Karpas-422 (cell line): ENCODE measurements around the gene SSR2. TPM values are rescaled to one million over a fixed set of nuclear protein-coding genes. Genes with fewer than 3 reads are reported as not detected.
A peak's percentile ranks its signal among the peaks of the same experiment; 100 is the strongest.

Experiments
- DNase-seq: peaks from one replicate; pipeline ENCODE4 v3.0.0-alpha.2; 2015
- H2AFZ ChIP-seq: fragments of 200-600 bp; sonication (generic); 2 replicates; pipeline ENCODE4 v1.6.1; 2014; ENCODE audit warnings: antibody characterized with exemption, low read length, mixed read lengths
- H3K27ac ChIP-seq: fragments of 200-600 bp; sonication (generic); 2 replicates; pipeline ENCODE4 v1.5.1; 2014; ENCODE audit warnings: mild to moderate bottlenecking, low read length, moderate library complexity
- H3K27me3 ChIP-seq: fragments of 200-600 bp; sonication (generic); 2 replicates; pipeline ENCODE4 v1.6.1; 2014; ENCODE audit warnings: low read length, mixed read lengths
- H3K36me3 ChIP-seq: fragments of 200-600 bp; sonication (generic); 2 replicates; pipeline ENCODE4 v1.6.1; 2014; ENCODE audit warnings: low read length, mixed read lengths; ENCODE audit not compliant: insufficient read depth
- H3K4me1 ChIP-seq: fragments of 200-600 bp; sonication (generic); 2 replicates; pipeline ENCODE4 v1.6.1; 2014; ENCODE audit warnings: mild to moderate bottlenecking, low read length, mixed read lengths
- H3K4me2 ChIP-seq: fragments of 200-600 bp; sonication (generic); 2 replicates; pipeline ENCODE4 v1.6.1; 2014; ENCODE audit warnings: low read length, low read depth, mild to moderate bottlenecking; ENCODE audit not compliant: poor library complexity, severe bottlenecking
- H3K4me3 ChIP-seq: fragments of 200-600 bp; sonication (generic); 2 replicates; pipeline ENCODE4 v1.5.1; 2014; ENCODE audit warnings: mild to moderate bottlenecking, antibody characterized with exemption, low read length, mixed read lengths
- H3K79me2 ChIP-seq: fragments of 200-600 bp; sonication (generic); 2 replicates; pipeline ENCODE4 v1.6.1; 2014; ENCODE audit warnings: mild to moderate bottlenecking, low read length, mixed read lengths
- H3K9ac ChIP-seq: fragments of 200-600 bp; sonication (generic); 2 replicates; pipeline ENCODE4 v1.6.0; 2014; ENCODE audit warnings: low read length
- H3K9me2 ChIP-seq: fragments of 200-600 bp; sonication (generic), shearing (Covaris generic); replicated peaks from 2 replicates; pipeline ENCODE4 v1.6.0; 2014; ENCODE audit warnings: mild to moderate bottlenecking, low read length, moderate library complexity; ENCODE audit not compliant: insufficient read depth
- H3K9me3 ChIP-seq: fragments of 300-700, 200-600 bp; sonication (generic); 2 replicates; pipeline ENCODE4 v1.6.1; 2014; ENCODE audit warnings: low read length, mixed read lengths
- H4K20me1 ChIP-seq: fragments of 200-600 bp; sonication (generic); 2 replicates; pipeline ENCODE4 v1.6.1; 2014; ENCODE audit warnings: mild to moderate bottlenecking, antibody characterized with exemption, low read length, low read depth; ENCODE audit not compliant: insufficient read depth
- total RNA-seq: library from RNA; depleted of rRNA; stranded (reverse); fragments of >200 nt; shearing (Covaris generic); gene quantifications from 2 replicates; pipeline ENCODE4 v1.2.3, GENCODE V29; 2014; ENCODE audit warnings: low replicate concordance

SSR2 gene
- total RNA-seq, 1 experiment from 2014 or later: 205 TPM

- Histone ChIP-seq H3K9ac (peak overlapping the region; percentile 97), H3K36me3 (no peaks in the 10 kb centered on the region; the same call in 1 of the 2 replicates), H3K9me3 (no peaks in the 10 kb centered on the region), H3K79me2 (peaks cover 51% of the 10 kb centered on the region), H3K4me1 (peaks cover 63% of the 10 kb centered on the region), H3K27me3 (no peaks in the 10 kb centered on the region), H2AFZ (no peak overlapping the region), H3K4me2 (peak overlapping the region; percentile 89), H3K9me2 (no peaks in the 10 kb centered on the region), H3K27ac (peak overlapping the region; percentile 96), H4K20me1 (peaks cover 5% of the 10 kb centered on the region; the same call in 1 of the 2 replicates), H3K4me3 (peak overlapping the region; percentile 91)
- DNase-seq: peak; percentile 62
Observed at GRCh38 chr1:155982106-155982505, 38.6 kb downstream of the SSR2 start.

DNA sequence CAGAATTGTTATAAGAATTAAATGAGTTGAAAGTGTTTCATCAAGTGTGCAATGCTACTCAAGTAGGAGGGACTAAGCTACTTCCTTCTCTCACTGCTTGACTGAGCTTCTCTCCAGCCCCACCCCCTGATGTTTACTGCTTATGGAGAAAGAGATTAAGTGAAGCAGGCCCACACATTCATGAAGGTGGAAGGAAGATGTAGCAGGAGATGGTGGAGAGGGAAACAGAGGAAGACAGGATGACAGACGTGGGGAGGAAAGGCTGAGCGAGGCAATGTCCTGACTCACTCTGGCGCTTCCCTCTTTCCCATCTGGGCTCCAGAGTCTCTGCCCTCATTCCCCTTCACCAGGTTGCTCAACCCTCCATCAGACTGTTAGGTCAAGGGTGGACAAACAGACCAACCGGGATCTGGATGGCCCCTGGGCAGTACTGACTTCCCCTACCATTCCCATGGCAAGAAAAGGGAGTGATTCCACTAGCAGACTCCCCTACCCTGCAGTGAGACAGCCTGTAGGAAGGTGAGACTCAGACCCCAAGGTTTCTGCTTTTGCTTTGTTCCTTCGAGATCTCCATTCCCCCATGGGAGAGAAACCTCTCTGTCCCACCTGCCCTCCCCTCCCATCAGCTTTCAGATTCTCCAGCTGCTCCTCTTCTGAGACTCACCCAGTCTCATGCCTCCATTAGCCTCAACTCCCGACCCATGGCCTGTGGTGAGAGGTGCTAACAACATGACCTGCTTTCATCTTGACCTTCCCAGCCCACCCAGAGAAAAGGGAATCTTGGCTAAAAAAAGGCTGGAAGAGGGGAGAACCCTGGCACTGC lies 39.3 kb downstream of the SSR2 start:
- Histone ChIP-seq H3K79me2 (peaks cover 57% of the 10 kb centered on the region), H2AFZ (no peak overlapping the region), H3K9ac (peak overlapping the region; percentile 97), H3K27me3 (no peaks in the 10 kb centered on the region), H3K36me3 (no peaks in the 10 kb centered on the region; the same call in 1 of the 2 replicates), H3K9me3 (no peaks in the 10 kb centered on the region), H3K9me2 (no peaks in the 10 kb centered on the region), H3K4me1 (peaks cover 69% of the 10 kb centered on the region), H4K20me1 (peaks cover 11% of the 10 kb centered on the region; the same call in 1 of the 2 replicates), H3K4me2 (peak overlapping the region; percentile 89), H3K27ac (peak overlapping the region; percentile 96), H3K4me3 (peak overlapping the region; percentile 91)
- DNase-seq: peak; percentile 87

DNA sequence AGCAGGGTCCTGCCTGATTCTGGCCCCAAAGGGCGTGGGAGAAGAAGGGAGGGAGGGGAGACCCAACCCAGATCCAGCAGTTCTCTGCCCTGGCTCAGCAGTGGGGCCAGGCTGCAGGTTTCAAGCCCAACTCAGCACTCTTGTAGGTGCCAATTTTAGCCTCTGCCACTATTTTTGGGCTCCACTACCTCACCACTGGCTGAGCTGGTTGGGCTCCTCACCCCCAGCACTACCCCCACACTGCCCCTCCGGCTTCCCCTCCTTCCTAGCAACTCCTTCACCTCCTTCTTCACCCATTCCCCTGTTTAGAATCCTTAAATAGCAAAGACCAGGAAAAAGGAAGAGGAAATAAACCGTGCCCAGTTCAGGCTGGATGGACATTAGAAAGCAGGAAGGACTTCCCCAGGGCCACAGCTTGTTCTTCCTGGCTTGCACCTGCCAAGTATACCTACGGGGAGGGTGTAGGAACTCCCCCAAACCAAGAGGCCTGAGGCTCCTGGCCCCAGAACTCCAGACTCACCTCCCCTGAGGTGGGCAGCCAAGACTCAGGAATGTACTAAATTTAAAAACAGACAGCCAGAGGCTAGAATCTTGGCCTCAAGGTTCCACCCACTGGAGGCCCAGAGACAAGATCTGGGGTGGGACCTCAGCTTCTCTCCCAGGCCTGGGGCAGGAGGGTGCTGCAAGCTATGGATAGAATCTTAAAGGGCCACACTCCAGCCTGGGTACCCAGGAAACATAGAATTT lies 41.0 kb downstream of the SSR2 start:
- H3K4me1 ChIP-seq: peaks cover 86% of the 10 kb centered on the region
- DNase-seq: peak; percentile 87
- peaks cover 28% of the 10 kb centered on the region for H4K20me1 ChIP-seq
- H2AFZ ChIP-seq: no peak overlapping the region
- H3K9ac ChIP-seq: peak overlapping the region; percentile 97
- H3K27me3 ChIP-seq: no peaks in the 10 kb centered on the region
- H3K4me2 ChIP-seq: peak overlapping the region; percentile 89
- H3K9me2 ChIP-seq: no peaks in the 10 kb centered on the region
- H3K4me3 ChIP-seq: peak overlapping the region; percentile 91
- no peaks in the 10 kb centered on the region for H3K9me3 ChIP-seq
- H3K27ac ChIP-seq: peak overlapping the region; percentile 96
- peaks cover 74% of the 10 kb centered on the region for H3K79me2 ChIP-seq
- H3K36me3 ChIP-seq: peaks cover 4% of the 10 kb centered on the region

GRCh38 chr1:155978973-155979429 lies 41.8 kb downstream of the SSR2 start:
- Histone ChIP-seq H3K27me3 (no peaks in the 10 kb centered on the region), H3K9ac (peak overlapping the region; percentile 97), H3K9me3 (no peaks in the 10 kb centered on the region), H3K4me2 (peak overlapping the region; percentile 89), H4K20me1 (peaks cover 36% of the 10 kb centered on the region), H3K4me1 (peaks cover 87% of the 10 kb centered on the region), H3K9me2 (no peaks in the 10 kb centered on the region), H3K4me3 (peak overlapping the region; percentile 91), H3K27ac (peak overlapping the region; percentile 96), H3K36me3 (peaks cover 11% of the 10 kb centered on the region), H2AFZ (no peak overlapping the region), H3K79me2 (peaks cover 82% of the 10 kb centered on the region)
- peak; percentile 72 for DNase-seq

DNA sequence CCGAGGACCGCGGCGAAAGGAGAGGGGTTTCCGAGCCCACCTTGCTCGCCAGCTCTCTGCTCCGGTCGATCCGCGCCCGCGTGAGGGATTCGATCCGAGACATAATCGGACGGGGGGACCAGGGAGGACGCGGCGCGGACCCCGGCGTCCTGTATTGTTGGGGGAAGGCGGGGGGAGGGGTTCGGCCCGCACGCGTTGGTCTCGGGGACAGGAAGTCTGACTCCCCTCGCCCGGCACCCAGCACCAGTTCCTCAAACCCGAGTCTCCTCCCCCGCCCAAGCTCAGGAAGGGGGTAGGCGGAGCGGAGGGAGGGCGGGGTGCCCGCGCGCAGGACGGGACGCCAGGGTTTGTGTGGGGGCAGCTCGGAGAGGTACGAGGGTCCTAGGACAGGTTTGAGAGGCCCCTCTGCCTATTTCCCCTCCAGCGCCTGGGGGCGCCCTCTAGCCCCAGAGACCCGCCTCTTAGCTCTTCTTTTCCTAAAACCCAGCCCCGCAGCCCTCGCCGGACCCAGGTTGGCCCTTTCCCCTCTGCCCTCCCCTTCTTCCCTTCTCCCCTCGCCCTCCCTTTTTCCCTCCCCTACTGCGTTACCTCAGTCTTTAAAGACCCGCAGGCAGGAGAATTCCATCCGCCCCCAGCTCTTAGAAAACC lies 42.3 kb downstream of the SSR2 start, which contains the start of gene ARHGEF2:
Gene ARHGEF2, minus strand, starts transcription at position 223 of the 648 bp plus-strand sequence. Its CDS starts 120 bp downstream, at position 103.
- Histone ChIP-seq H3K36me3 (peaks cover 12% of the 10 kb centered on the region), H3K9me2 (no peaks in the 10 kb centered on the region), H3K4me1 (peaks cover 86% of the 10 kb centered on the region), H4K20me1 (peaks cover 36% of the 10 kb centered on the region), H3K79me2 (peaks cover 88% of the 10 kb centered on the region), H3K4me3 (peak within 1 kb of the TSS; percentile 91), H3K27ac (peak within 1 kb of the TSS; percentile 96), H2AFZ (no peak within 1 kb of the TSS), H3K27me3 (no peaks in the 10 kb centered on the region), H3K9ac (peak within 1 kb of the TSS; percentile 97), H3K9me3 (no peaks in the 10 kb centered on the region), H3K4me2 (peak within 1 kb of the TSS; percentile 89)
- peak; percentile 98 for DNase-seq

DNA sequence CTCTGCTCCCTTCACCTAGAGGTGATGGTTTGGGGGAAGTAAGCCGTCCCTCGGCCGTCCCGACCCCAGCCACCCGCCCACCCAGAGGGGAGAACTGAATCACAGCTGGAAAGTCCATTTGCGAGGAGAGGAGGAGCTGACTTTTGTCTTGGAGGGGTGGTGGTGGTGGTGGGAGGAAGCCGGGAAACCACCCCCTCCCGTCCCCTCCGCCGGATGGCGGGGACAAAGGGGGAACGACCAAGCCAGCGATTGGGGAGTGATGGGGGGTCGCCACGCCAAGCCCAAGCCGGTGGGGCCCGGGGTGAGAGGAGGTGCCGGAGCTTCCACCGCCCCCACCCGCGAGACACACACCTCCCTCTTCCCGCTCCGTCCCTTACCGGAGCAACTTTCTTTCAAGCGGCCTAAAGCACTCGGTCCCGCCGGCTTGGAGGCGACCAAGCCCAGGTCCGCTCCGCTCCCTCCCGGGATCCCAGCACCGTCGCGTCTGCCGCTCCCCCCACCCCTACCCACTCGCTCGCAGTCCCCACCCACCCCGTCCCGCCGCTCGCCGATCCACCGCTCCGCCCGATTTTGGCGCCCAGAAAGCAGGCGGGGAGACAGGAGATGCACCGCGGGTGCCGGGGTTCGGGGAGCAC lies 42.9 kb downstream of the SSR2 start:
- Histone ChIP-seq H4K20me1 (peaks cover 41% of the 10 kb centered on the region), H3K4me1 (peaks cover 85% of the 10 kb centered on the region), H3K79me2 (peaks cover 90% of the 10 kb centered on the region), H3K4me2 (peak overlapping the region; percentile 89), H3K4me3 (peak overlapping the region; percentile 91), H2AFZ (no peak overlapping the region), H3K27me3 (no peaks in the 10 kb centered on the region), H3K27ac (peak overlapping the region; percentile 96), H3K9me2 (no peaks in the 10 kb centered on the region), H3K36me3 (peaks cover 12% of the 10 kb centered on the region), H3K9ac (peak overlapping the region; percentile 97), H3K9me3 (no peaks in the 10 kb centered on the region)
- peak; percentile 63 for DNase-seq

DNA sequence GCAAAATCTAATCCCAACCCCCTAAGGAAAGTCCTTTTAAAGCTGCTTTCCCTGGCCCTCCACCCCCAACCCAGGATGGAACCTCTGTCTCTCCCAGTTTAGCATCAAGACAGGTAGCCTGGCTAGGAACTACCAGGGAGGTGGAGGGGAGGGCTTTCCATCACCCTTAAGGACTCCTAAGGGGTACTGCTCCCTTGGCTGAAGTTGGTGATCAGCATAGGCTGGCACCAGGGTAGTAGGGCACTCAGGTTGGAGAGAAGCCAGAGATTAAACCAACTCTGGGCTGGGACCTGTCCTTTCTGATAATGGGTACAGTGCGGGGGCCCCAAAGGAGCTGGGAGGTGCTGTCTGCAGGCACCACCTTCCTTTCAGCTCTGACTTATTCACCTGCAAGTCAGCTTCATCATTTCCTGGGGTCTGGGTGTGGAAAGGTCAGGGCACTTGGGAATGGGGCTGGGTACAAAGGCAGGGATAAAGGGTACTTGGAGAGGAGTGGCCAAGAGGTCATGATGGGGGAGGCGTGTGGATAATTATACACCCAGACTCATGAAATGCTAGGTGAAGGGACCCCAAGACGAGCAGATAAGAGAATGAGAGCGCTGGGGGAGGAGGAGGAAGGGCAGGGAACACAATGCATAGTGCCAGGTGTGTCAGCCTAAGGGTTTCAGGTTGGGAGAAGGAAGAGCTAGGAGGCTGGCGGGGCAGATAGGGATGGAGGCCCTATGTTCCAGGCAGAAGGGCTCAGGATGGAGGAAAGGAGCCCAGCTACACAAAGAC lies 43.6 kb downstream of the SSR2 start:
- peak; percentile 56 for DNase-seq
- Histone ChIP-seq H3K79me2 (peaks cover 90% of the 10 kb centered on the region), H4K20me1 (peaks cover 48% of the 10 kb centered on the region), H3K9me2 (no peaks in the 10 kb centered on the region), H3K27me3 (no peaks in the 10 kb centered on the region), H2AFZ (no peak overlapping the region), H3K36me3 (peaks cover 12% of the 10 kb centered on the region), H3K27ac (peak overlapping the region; percentile 96), H3K4me2 (peak overlapping the region; percentile 89), H3K9ac (peak overlapping the region; percentile 97), H3K9me3 (no peaks in the 10 kb centered on the region), H3K4me3 (peak overlapping the region; percentile 91), H3K4me1 (peaks cover 85% of the 10 kb centered on the region)
